SK-N-SH (cell line): ENCODE measurements around the gene CIDEA. TPM values are rescaled to one million over a fixed set of nuclear protein-coding genes. Genes with fewer than 3 reads are reported as not detected.

Experiments
- CTCF ChIA-PET: fragments of 300-600, 350-600 bp; formaldehyde crosslinking; extraction: SDS; loops from one replicate; lab custom pipeline; 2021; lab: Yijun Ruan, JAX
- POLR2A ChIA-PET: fragments of 350-600 bp; sonication (Branson Sonifier 250); formaldehyde crosslinking; extraction: SDS; loops from one replicate; lab custom pipeline; 2020; ENCODE audit warnings: antibody characterized with exemption, inconsistent platforms; lab: Yijun Ruan, JAX
- DNase-seq: peaks from one replicate; pipeline ENCODE4 v3.0.0; 2012
- H2AFZ ChIP-seq: fragments of 200-600 bp; sonication (generic); 2 replicates; pipeline ENCODE4 v1.8.1; 2016; ENCODE audit warnings: antibody characterized with exemption, mild to moderate bottlenecking, low read depth
- H3F3A ChIP-seq: fragments of 200-600 bp; sonication (generic); replicated peaks from 2 replicates; pipeline ENCODE3; 2016; ENCODE audit warnings: antibody characterized with exemption, mild to moderate bottlenecking; ENCODE audit not compliant: insufficient read depth
- H3K27ac ChIP-seq, 2 experiments: fragments of 200-500 bp in 1 of 2; fragments of 200-600 bp in 1 of 2; sonication (Bioruptor generic) in 1 of 2; sonication (generic), shearing (Covaris generic) in 1 of 2; 2 replicates each; pipeline versions ENCODE4 v1.5.1 to v1.6.1; 2014 to 2016; ENCODE audit warnings: low read depth in 2 of 2, inconsistent platforms in 1 of 2, low read length in 1 of 2, mild to moderate bottlenecking in 1 of 2, mixed read lengths in 1 of 2
- H3K27me3 ChIP-seq: fragments of 200-600 bp; sonication (generic), shearing (Covaris generic); 2 replicates; pipeline ENCODE4 v1.6.1; 2016; ENCODE audit warnings: mixed run types; ENCODE audit not compliant: insufficient read depth
- H3K36me3 ChIP-seq, 2 experiments: fragments of 200-500 bp in 1 of 2; fragments of 200-600 bp in 1 of 2; sonication (Bioruptor generic) in 1 of 2; sonication (generic) in 1 of 2; replicated peaks in 1 of 2; 2 replicates each; pipeline versions ENCODE3 to v1.5.1; 2014 to 2016; ENCODE audit warnings: low read length in 1 of 2, mild to moderate bottlenecking in 1 of 2; ENCODE audit not compliant: insufficient read depth in 2 of 2, control insufficient read depth in 1 of 2
- H3K4me1 ChIP-seq, 2 experiments: fragments of 200-500 bp in 1 of 2; fragments of 200-600 bp in 1 of 2; sonication (Bioruptor generic) in 1 of 2; sonication (generic), shearing (Covaris generic) in 1 of 2; 2 replicates each; pipeline versions ENCODE4 v1.5.1 to v1.6.1; 2014 to 2016; ENCODE audit warnings: low read depth in 1 of 2, low read length in 1 of 2, mixed run types in 1 of 2; ENCODE audit not compliant: insufficient read depth in 2 of 2, control insufficient read depth in 1 of 2
- H3K4me2 ChIP-seq: fragments of 200-600 bp; sonication (generic), shearing (Covaris generic); 2 replicates; pipeline ENCODE4 v1.6.1; 2017; ENCODE audit warnings: mixed run types
- H3K4me3 ChIP-seq, 2 experiments: fragments of 200-500 bp in 1 of 2; fragments of 200-600 bp in 1 of 2; sonication (Bioruptor generic) in 1 of 2; sonication (generic), shearing (Covaris generic) in 1 of 2; 2 replicates each; pipeline versions ENCODE4 v1.5.1 to v1.8.1; 2014 to 2016; ENCODE audit warnings: low read depth in 2 of 2, inconsistent platforms in 1 of 2, low read length in 1 of 2, mild to moderate bottlenecking in 1 of 2, mixed read lengths in 1 of 2, moderate library complexity in 1 of 2
- H3K79me2 ChIP-seq: fragments of 200-600 bp; sonication (generic); 2 replicates; pipeline ENCODE4 v1.8.1; 2017; ENCODE audit warnings: mild to moderate bottlenecking; ENCODE audit not compliant: insufficient read depth
- H3K9ac ChIP-seq: fragments of 200-600 bp; sonication (generic); 2 replicates; pipeline ENCODE4 v1.6.1; 2017; ENCODE audit warnings: mixed run types
- H3K9me2 ChIP-seq: fragments of 200-600 bp; sonication (generic); 2 replicates; pipeline ENCODE4 v1.6.1; 2017; ENCODE audit warnings: mixed run types
- H3K9me3 ChIP-seq: fragments of 200-600 bp; sonication (generic); 2 replicates; pipeline ENCODE4 v1.6.1; 2017; ENCODE audit warnings: mixed run types, mild to moderate bottlenecking, moderate library complexity
- H4K20me1 ChIP-seq: fragments of 200-600 bp; sonication (generic); 2 replicates; pipeline ENCODE4 v1.6.1; 2017; ENCODE audit warnings: mild to moderate bottlenecking, mixed run types; ENCODE audit not compliant: insufficient read depth
- CHD2 ChIP-seq: fragments of 150-350 bp; IDR thresholded peaks from 2 replicates; pipeline ENCODE4 v1.6.1; 2018; ENCODE audit warnings: low read length; ENCODE audit not compliant: partially characterized antibody
- CTCF ChIP-seq: fragments of 200-600 bp; sonication (generic); IDR thresholded peaks from 2 replicates; pipeline ENCODE4 v1.6.1; 2017; ENCODE audit warnings: antibody characterized with exemption, mild to moderate bottlenecking, moderate library complexity
- EP300 ChIP-seq, 2 experiments: IDR thresholded peaks; 2 replicates each; pipeline versions ENCODE4 v1.4.0 to v1.6.1; 2012; ENCODE audit warnings: borderline replicate concordance in 1 of 2, low read depth in 1 of 2, low read length in 1 of 2
- FOXM1 ChIP-seq: IDR thresholded peaks from 2 replicates; pipeline ENCODE4 v1.4.0; 2012; ENCODE audit warnings: low read depth, mild to moderate bottlenecking
- GABPA ChIP-seq: IDR thresholded peaks from 2 replicates; pipeline ENCODE4 v1.4.0; 2012; ENCODE audit warnings: low read depth, mild to moderate bottlenecking
- MEF2A ChIP-seq: IDR thresholded peaks from 2 replicates; pipeline ENCODE4 v1.4.0; 2012; ENCODE audit warnings: low read depth, borderline replicate concordance
- NFIC ChIP-seq: IDR thresholded peaks from 2 replicates; pipeline ENCODE4 v1.4.0; 2012; ENCODE audit warnings: borderline replicate concordance
- PBX3 ChIP-seq: IDR thresholded peaks from 2 replicates; pipeline ENCODE4; 2012
- RCOR1 ChIP-seq: fragments of 150-350 bp; IDR thresholded peaks from 2 replicates; pipeline ENCODE4 v1.6.1; 2017; ENCODE audit warnings: antibody characterized with exemption, low read length
- REST ChIP-seq: IDR thresholded peaks from 2 replicates; pipeline ENCODE4 v1.6.1; 2012; ENCODE audit warnings: mild to moderate bottlenecking, low read depth, low read length, moderate library complexity
- RFX5 ChIP-seq: IDR thresholded peaks from 2 replicates; pipeline ENCODE4 v1.6.1; 2012; ENCODE audit warnings: mild to moderate bottlenecking, improper control_type of control experiment, low read length
- USF1 ChIP-seq: IDR thresholded peaks from 2 replicates; pipeline ENCODE4 v1.4.0; 2012; ENCODE audit warnings: low read depth, borderline replicate concordance
- YY1 ChIP-seq: IDR thresholded peaks from 2 replicates; pipeline ENCODE4 v1.4.0; 2012; ENCODE audit warnings: low read depth, mild to moderate bottlenecking
- ZBTB33 ChIP-seq: IDR thresholded peaks from 2 replicates; pipeline ENCODE4 v1.4.0; 2012; ENCODE audit warnings: low read depth, borderline replicate concordance
- WGBS: methylation state at CpG from one replicate; pipeline ENCODE4 v1.1.6; 2017; ENCODE audit warnings: low lambda C conversion rate; 5-methylcytosine and 5-hydroxymethylcytosine counted together
- polyA plus RNA-seq, 3 experiments: library from polyadenylated mRNA; depleted of rRNA; stranded (reverse); fragments of >200 nt; gene quantifications; 2 replicates each; pipeline ENCODE4 v1.2.3, GENCODE V29; 2012

CIDEA gene
- polyA plus RNA-seq, 1 of the 3 experiments (the other 2 are of a cell fraction), result not detected

GRCh38 chr18:12291161-12291560, 37.0 kb downstream of the CIDEA start:
- ChIA-PET POLR2A (no interaction called here), CTCF (no interaction called here)
- no peak overlapping the region for H2AFZ ChIP-seq

GRCh38 chr18:12291690-12292089, 37.5 kb downstream of the CIDEA start:
- no peak overlapping the region for H3K27ac ChIP-seq
- H3K9me2 ChIP-seq, result no peaks in the 10 kb centered on the region
- ChIA-PET CTCF (no interaction called here), POLR2A (no interaction called here)
- no peak overlapping the region for H2AFZ ChIP-seq
- no peak overlapping the region for H3K9ac ChIP-seq
- H3K9me3 ChIP-seq, result no peaks in the 10 kb centered on the region
- H3F3A ChIP-seq, result peaks cover 4% of the 10 kb centered on the region
- H3K27me3 ChIP-seq, result no peaks in the 10 kb centered on the region; the same call in 1 of the 2 replicates
- no peak overlapping the region for H3K4me2 ChIP-seq
- DNase-seq, result no peak
- H3K79me2 ChIP-seq, result no peaks in the 10 kb centered on the region
- H4K20me1 ChIP-seq, result no peaks in the 10 kb centered on the region
- 80% methylated on average over 13 of the region's 14 CpGs for WGBS
- H3K4me1 ChIP-seq, result peaks cover 3 to 15% of the 10 kb centered on the region in 2 experiments; a peak in 1 of 4 replicates
- no peak overlapping the region for H3K4me3 ChIP-seq
- no peaks in the 10 kb centered on the region for H3K36me3 ChIP-seq
- no peak for TF ChIP-seq REST
- TF ChIP-seq FOXM1, result no peak
- no peak for TF ChIP-seq RCOR1
- TF ChIP-seq YY1, result no peak
- TF ChIP-seq NFIC, result no peak
- TF ChIP-seq CHD2, result no peak
- no peak for TF ChIP-seq ZBTB33
- TF ChIP-seq USF1, result no peak
- TF ChIP-seq MEF2A, result no peak
- TF ChIP-seq CTCF, result no peak
- no peak for TF ChIP-seq GABPA

More at GRCh38 chr18:12291161-12291560, 37.0 kb downstream of the CIDEA start:
- Histone ChIP-seq H4K20me1 (no peaks in the 10 kb centered on the region), H3K9ac (no peak overlapping the region), H3K27ac (no peak overlapping the region), H3K27me3 (no peaks in the 10 kb centered on the region; the same call in 1 of the 2 replicates), H3F3A (peaks cover 4% of the 10 kb centered on the region), H3K9me2 (no peaks in the 10 kb centered on the region), H3K4me1 (peaks cover 3 to 15% of the 10 kb centered on the region in 2 experiments; a peak in 1 of 4 replicates), H3K4me2 (no peak overlapping the region), H3K36me3 (no peaks in the 10 kb centered on the region), H3K9me3 (no peaks in the 10 kb centered on the region), H3K79me2 (no peaks in the 10 kb centered on the region), H3K4me3 (no peak overlapping the region)
- no peak for DNase-seq
- TF ChIP-seq RCOR1, result no peak
- no peak for TF ChIP-seq EP300 (IDR thresholded peaks at IDR 0.05; ENCODE audit: borderline replicate concordance in 1 of 2, low read depth in 1 of 2, low read length in 1 of 2)
- TF ChIP-seq CHD2, result no peak
- TF ChIP-seq USF1, result no peak
- no peak for TF ChIP-seq RFX5
- no peak for TF ChIP-seq MEF2A
- TF ChIP-seq PBX3, result no peak
- WGBS, result 77% methylated on average over 6 of the region's 6 CpGs
